AG09309 (cell line): ENCODE results near the gene SERPING1.

Experiments used
- DNase-seq: peaks from one replicate; pipeline ENCODE4 v3.0.0-alpha.2; 2010; ENCODE audit warnings: low read depth
- H3K4me3 ChIP-seq: 2 replicates; pipeline ENCODE4 v1.5.1; 2011; ENCODE audit warnings: mild to moderate bottlenecking, low read depth, low read length, moderate library complexity; ENCODE audit not compliant: control insufficient read depth
- TF ChIP-seq, protein P1 (sequence below): IDR thresholded peaks from 2 replicates; pipeline ENCODE4 v1.5.1; 2011; ENCODE audit warnings: mild to moderate bottlenecking, low read depth, low read length, inconsistent platforms; ENCODE audit not compliant: insufficient read depth, control insufficient read depth; ENCODE audit errors: missing control alignments

The SERPING1 gene

DNA sequence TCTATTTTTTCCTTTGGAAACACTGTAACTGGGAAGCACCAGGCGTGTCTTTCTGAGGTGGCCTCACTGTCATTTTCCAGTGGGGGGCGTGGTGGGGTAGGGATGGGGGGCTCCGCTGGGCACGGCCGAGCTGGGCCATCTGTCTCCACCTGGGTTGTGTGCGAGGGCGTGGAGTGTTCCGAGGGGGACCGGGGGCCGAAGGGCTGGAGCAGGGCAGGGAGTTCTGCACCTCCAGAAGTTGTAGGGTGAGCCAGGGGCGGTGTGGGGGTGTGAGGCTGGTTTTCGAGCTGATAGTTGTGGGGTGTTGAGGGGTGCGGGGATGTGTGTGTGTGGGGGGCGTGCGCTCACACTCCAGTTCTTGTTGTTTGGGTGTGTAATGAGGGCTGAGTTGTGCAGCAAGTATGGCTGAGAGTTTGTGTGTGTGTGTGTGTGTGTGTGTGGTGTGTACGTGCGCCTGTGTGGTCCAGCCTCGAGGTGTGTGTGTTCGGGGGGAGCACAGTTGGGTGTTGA lies 41.4 kb downstream of the SERPING1 start:
- no peak for DNase-seq
- TF ChIP-seq, protein P1, sequence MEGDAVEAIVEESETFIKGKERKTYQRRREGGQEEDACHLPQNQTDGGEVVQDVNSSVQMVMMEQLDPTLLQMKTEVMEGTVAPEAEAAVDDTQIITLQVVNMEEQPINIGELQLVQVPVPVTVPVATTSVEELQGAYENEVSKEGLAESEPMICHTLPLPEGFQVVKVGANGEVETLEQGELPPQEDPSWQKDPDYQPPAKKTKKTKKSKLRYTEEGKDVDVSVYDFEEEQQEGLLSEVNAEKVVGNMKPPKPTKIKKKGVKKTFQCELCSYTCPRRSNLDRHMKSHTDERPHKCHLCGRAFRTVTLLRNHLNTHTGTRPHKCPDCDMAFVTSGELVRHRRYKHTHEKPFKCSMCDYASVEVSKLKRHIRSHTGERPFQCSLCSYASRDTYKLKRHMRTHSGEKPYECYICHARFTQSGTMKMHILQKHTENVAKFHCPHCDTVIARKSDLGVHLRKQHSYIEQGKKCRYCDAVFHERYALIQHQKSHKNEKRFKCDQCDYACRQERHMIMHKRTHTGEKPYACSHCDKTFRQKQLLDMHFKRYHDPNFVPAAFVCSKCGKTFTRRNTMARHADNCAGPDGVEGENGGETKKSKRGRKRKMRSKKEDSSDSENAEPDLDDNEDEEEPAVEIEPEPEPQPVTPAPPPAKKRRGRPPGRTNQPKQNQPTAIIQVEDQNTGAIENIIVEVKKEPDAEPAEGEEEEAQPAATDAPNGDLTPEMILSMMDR = no peak
- peak overlapping the region; percentile 97 for H3K4me3 ChIP-seq

DNA sequence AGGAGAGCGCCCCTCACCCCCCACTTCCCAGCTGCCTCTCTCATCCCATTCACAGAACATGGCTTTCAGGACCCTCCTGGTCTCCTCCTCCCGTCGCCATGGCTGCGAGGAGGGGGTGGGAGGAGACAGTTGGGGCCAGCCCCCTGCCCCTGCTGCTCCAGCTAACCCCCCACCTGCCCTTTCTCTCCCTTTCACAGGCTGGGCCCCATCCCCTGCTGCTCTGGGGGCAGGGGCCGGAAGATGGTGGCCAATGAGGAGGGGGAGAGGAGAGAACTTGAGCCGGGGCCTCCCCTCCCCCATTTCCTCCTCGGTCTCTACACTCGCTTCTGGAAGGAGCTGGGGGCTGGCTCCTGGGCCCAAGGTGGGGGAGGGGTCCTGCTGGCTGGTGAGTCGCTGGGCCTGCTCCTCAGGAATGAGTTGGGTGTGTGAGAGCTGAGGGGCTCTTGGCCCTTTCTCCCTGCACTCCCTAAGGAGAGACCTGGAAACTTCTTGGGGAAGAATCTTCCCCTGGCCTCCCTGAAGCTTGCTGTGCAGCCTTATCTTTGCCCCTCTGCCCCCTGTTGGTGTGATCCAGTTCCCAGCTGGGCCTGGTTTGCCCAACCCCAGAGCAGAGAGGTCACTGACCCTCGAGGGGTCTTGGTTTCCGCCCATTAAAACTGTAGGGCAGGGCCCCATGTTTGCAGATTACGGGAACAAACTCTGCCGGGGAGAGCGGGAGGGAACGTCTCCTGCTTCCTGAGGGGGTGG lies 42.0 kb downstream of the SERPING1 start:
- no peak for DNase-seq
- peak overlapping the region; percentile 97 for H3K4me3 ChIP-seq
- TF ChIP-seq, protein P1 = peak; percentile 2

DNA sequence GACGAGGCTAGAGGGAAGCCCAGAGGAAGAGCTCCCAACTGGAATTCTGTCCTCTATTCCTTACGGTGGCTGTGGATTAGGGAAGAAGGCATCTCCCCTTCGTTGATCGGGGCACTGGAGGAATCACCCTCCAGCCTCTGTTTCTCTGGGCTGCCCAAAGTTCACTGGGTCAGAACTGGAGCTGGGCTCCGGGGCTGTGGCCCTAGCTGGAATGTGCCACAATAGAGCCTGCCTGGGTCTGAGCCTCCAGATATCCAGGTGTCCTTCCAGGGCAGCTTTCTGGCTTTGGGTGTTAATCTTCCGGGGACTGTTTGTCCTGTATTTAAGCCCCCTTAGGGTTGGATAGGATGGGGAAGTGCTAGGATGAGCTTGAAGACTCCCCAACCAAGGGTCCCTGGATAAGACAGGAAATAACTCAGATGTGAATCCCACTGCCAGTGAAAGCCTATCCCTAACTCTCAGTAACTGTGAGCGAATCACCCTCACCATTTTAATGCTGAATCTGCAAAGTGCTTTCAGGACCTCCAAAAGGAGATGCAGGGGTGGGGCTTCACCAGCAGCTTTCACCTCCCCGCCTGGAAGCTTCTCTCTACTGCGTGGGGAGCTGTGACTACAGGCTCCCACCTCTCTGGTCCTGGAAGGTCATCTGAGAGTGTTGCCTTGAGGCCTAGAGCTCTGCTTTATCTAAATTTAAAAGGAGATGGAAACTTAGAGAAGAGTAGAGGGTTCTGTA lies 42.7 kb downstream of the SERPING1 start:
- TF ChIP-seq, protein P1 = no peak
- DNase-seq = no peak
- peak overlapping the region; percentile 97 for H3K4me3 ChIP-seq

DNA sequence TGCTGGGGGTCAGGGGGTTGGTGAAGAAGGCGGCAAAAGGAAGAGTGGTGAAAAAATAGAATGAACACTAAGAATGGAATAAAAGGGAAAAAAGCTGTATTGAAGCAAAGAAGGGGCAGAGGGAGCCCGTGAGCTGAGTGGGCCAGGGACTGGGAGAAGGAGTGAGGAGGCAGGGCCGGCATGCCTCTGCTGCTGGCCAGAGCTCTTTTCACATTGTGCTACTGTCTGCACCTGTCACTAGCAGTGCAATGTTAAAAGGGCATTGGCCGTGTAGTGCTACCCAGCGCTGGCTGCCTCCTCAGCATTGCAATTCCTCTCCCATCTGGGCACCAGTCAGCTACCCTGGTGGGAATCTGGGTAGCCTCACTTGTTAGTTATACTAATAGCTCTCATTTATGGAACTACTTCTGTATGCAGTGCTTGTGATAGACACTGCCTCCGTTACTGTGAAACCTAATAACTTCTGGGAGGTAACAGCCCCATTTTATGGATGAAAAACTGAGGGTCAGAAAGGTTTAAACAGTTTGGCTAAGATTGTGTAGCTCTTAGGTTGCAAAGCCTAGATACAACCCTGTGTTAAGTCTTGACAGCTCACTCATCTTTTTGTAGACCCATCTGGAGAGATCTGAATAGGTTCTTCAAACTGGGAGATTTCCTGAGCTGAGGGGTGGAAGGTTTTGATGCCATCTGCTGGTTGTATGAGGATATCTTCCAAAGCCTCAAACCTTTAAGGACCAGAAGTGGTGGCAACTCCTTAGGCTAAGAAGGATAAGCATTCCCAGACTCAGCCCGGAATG lies 43.7 kb downstream of the SERPING1 start:
- TF ChIP-seq, protein P1 = peak; percentile 65
- DNase-seq = peak; percentile 47

DNA sequence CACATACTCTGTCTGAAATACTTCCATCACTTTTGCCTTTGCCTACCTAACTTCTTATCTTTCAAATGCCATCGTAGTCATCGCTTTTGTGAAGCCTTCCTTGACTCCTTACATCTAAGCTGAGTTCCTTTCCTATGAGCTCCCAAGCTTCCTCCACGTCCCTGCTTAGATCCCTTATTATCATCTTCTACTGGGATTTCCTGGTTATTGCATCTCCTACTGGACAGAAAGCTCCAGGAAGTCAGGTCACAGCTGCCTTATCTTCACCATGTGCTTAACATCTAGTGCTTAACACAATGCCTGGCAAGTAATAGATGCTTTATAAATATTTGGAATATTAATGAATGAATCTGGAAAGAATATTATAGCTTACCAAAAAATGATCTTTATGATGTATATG lies 46.3 kb downstream of the SERPING1 start:
- H3K4me3 ChIP-seq = no peak overlapping the region
- DNase-seq = no peak
- TF ChIP-seq, protein P1 = no peak

More for the DNA sequence above, 43.7 kb downstream of the SERPING1 start:
- no peak overlapping the region for H3K4me3 ChIP-seq
